ENCODE results near the gene RIT1. TPM values are rescaled to one million over a fixed set of nuclear protein-coding genes. Genes with fewer than 3 reads are reported as not detected.

Gene RIT1
- polyA plus RNA-seq, 1 donor from 2014 or later = 83.5 TPM

- Histone ChIP-seq H3K9me3 (ENCODE audit: low read length) (no peaks in the 10 kb centered on the region), H3K36me3 (ENCODE audit: insufficient read depth, low read length) (peaks cover 6% of the 10 kb centered on the region), H3K4me3 (ENCODE audit: low read length) (no peak overlapping the region), H3K9ac (ENCODE audit: low read length) (no peak overlapping the region), H3F3A (ENCODE audit: insufficient read depth, low read length, poor library complexity, severe bottlenecking) (no peaks in the 10 kb centered on the region), H4K20me1 (ENCODE audit: insufficient read depth) (no peaks in the 10 kb centered on the region), H3K9me2 (ENCODE audit: insufficient read depth, low read length) (no peaks in the 10 kb centered on the region), H3K27me3 (ENCODE audit: insufficient read depth, low read depth, low read length) (no peaks in the 10 kb centered on the region), H2AFZ (ENCODE audit: low read depth, low read length) (no peak overlapping the region), H3K79me2 (replicated peaks; ENCODE audit: insufficient read depth, low read length) (peaks cover 7% of the 10 kb centered on the region), H3K4me2 (ENCODE audit: low read length) (no peak overlapping the region), H3K27ac (ENCODE audit: low read length) (no peak overlapping the region)
- no peak for TF ChIP-seq EZH2 (IDR thresholded peaks at IDR 0.05; ENCODE audit: borderline replicate concordance, insufficient read depth, low read length, poor library complexity, severe bottlenecking)
- TF ChIP-seq RAD21 (conservative IDR thresholded peaks at IDR 0.05) = no peak
- no peak for TF ChIP-seq CTCF (IDR thresholded peaks at IDR 0.05; ENCODE audit: poor library complexity, severe bottlenecking)
- TF ChIP-seq POLR2AphosphoS5 (IDR thresholded peaks at IDR 0.05) = no peak
- TF ChIP-seq REST (IDR thresholded peaks at IDR 0.05; ENCODE audit: borderline replicate concordance) = no peak
These were observed 6.9 kb downstream of the RIT1 start for GRCh38 chr1:155904261-155904660.

- H3K4me3 ChIP-seq (ENCODE audit: low read length) = no peak overlapping the region
- H3K79me2 ChIP-seq (replicated peaks; ENCODE audit: insufficient read depth, low read length) = no peaks in the 10 kb centered on the region
- H3K4me2 ChIP-seq (ENCODE audit: low read length) = no peak overlapping the region
- H4K20me1 ChIP-seq (ENCODE audit: insufficient read depth) = no peaks in the 10 kb centered on the region
- H3K9ac ChIP-seq (ENCODE audit: low read length) = no peak overlapping the region
- H3K9me3 ChIP-seq (ENCODE audit: low read length) = no peaks in the 10 kb centered on the region
- no peaks in the 10 kb centered on the region for H3K27me3 ChIP-seq (ENCODE audit: insufficient read depth, low read depth, low read length)
- no peak overlapping the region for H2AFZ ChIP-seq (ENCODE audit: low read depth, low read length)
- no peaks in the 10 kb centered on the region for H3K9me2 ChIP-seq (ENCODE audit: insufficient read depth, low read length)
- no peak overlapping the region for H3K27ac ChIP-seq (ENCODE audit: low read length)
- TF ChIP-seq SMC3 (conservative IDR thresholded peaks at IDR 0.05; ENCODE audit: poor library complexity) = no peak
- TF ChIP-seq POLR2AphosphoS5 (IDR thresholded peaks at IDR 0.05) = no peak
- TF ChIP-seq TAF1 (IDR thresholded peaks at IDR 0.05; ENCODE audit: low read depth) = no peak
- no peak for TF ChIP-seq EP300 (conservative IDR thresholded peaks at IDR 0.05; ENCODE audit: poor library complexity, severe bottlenecking)
- TF ChIP-seq MXI1 (conservative IDR thresholded peaks at IDR 0.05; ENCODE audit: poor library complexity, severe bottlenecking) = no peak
- TF ChIP-seq EZH2 (IDR thresholded peaks at IDR 0.05; ENCODE audit: borderline replicate concordance, insufficient read depth, low read length, poor library complexity, severe bottlenecking) = no peak
- TF ChIP-seq CTCF (IDR thresholded peaks at IDR 0.05; ENCODE audit: poor library complexity, severe bottlenecking) = no peak
- TF ChIP-seq REST (IDR thresholded peaks at IDR 0.05; ENCODE audit: borderline replicate concordance) = no peak
- TF ChIP-seq RAD21 (conservative IDR thresholded peaks at IDR 0.05) = no peak
- H3K36me3 ChIP-seq (ENCODE audit: insufficient read depth, low read length) = peaks cover 9% of the 10 kb centered on the region
- no peaks in the 10 kb centered on the region for H3F3A ChIP-seq (ENCODE audit: insufficient read depth, low read length, poor library complexity, severe bottlenecking)
These were observed 11.0 kb downstream of the RIT1 start for GRCh38 chr1:155900161-155900560.

All from neural cell (in vitro differentiated cells).